ENCODE results near the gene GP2. TPM values are rescaled to one million over a fixed set of nuclear protein-coding genes. Genes with fewer than 3 reads are reported as not detected.

The GP2 gene
- total RNA-seq, 4 donors from 2014 or later = 9.1 to 23.9 (median 12.0) TPM

GRCh38 chr16:20260215-20261009 lies 66.9 kb downstream of the GP2 start:
- Histone ChIP-seq H3K27ac (no peak overlapping the region), H3K4me3 (no peak overlapping the region), H3K9me3 (no peaks in the 10 kb centered on the region), H3K27me3 (no peaks in the 10 kb centered on the region), H3K36me3 (no peaks in the 10 kb centered on the region), H3K4me1 (no peaks in the 10 kb centered on the region)
- DNase-seq = no peak
- TF ChIP-seq POLR2A (IDR thresholded peaks at IDR 0.05) = no peak
- TF ChIP-seq, protein P1, sequence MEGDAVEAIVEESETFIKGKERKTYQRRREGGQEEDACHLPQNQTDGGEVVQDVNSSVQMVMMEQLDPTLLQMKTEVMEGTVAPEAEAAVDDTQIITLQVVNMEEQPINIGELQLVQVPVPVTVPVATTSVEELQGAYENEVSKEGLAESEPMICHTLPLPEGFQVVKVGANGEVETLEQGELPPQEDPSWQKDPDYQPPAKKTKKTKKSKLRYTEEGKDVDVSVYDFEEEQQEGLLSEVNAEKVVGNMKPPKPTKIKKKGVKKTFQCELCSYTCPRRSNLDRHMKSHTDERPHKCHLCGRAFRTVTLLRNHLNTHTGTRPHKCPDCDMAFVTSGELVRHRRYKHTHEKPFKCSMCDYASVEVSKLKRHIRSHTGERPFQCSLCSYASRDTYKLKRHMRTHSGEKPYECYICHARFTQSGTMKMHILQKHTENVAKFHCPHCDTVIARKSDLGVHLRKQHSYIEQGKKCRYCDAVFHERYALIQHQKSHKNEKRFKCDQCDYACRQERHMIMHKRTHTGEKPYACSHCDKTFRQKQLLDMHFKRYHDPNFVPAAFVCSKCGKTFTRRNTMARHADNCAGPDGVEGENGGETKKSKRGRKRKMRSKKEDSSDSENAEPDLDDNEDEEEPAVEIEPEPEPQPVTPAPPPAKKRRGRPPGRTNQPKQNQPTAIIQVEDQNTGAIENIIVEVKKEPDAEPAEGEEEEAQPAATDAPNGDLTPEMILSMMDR (IDR thresholded peaks at IDR 0.05) = no peak

Other genes starting within 250 kb of the GP2 start
- gene UMOD, start 25.2 kb upstream of the GP2 start, total RNA-seq = not detected
- gene PDILT, start 77.2 kb upstream of the GP2 start, total RNA-seq = not detected
- gene ACSM5, start 82.0 kb upstream of the GP2 start, total RNA-seq = 1 to 10 TPM in 2 of 4 donors, under 1 TPM in 2; 0.67 to 5.0 (median 2.0) TPM
- not detected for gene ACSM2A, start 124.0 kb upstream of the GP2 start, total RNA-seq
- gene ACSM2B, start 248.9 kb upstream of the GP2 start, total RNA-seq = not detected